HepG2 (cell line): ENCODE data around the gene STEAP2. TPM values are rescaled to one million over a fixed set of nuclear protein-coding genes. Genes with fewer than 3 reads are reported as not detected.

ENCODE experiments used
- ARHGAP35 ChIP-seq: sonication (generic); formaldehyde crosslinking; IDR thresholded peaks from 2 replicates; pipeline ENCODE4 v1.9.0; 2022; ENCODE audit warnings: mild to moderate bottlenecking, inconsistent platforms, moderate library complexity, missing genetic modification reagents, borderline replicate concordance
- CHD2 ChIP-seq: IDR thresholded peaks from 2 replicates; pipeline ENCODE4 v1.6.1; 2011; ENCODE audit warnings: low read depth, low read length, improper control_type of control experiment
- DR1 ChIP-seq: sonication (generic); formaldehyde crosslinking; IDR thresholded peaks from 2 replicates; pipeline ENCODE4 v1.8.0; 2021; ENCODE audit warnings: mild to moderate bottlenecking, missing genetic modification reagents, inconsistent platforms
- IRF9 ChIP-seq: sonication (generic); formaldehyde crosslinking; IDR thresholded peaks from 2 replicates; pipeline ENCODE4 v1.8.0; 2022; ENCODE audit warnings: missing genetic modification reagents, mild to moderate bottlenecking, borderline replicate concordance
- NFE2L2 ChIP-seq: fragments of 150-350 bp; IDR thresholded peaks from 2 replicates; pipeline ENCODE4 v1.6.1; 2014; ENCODE audit warnings: low read length
- PHB2 ChIP-seq: fragments of 450-650 bp; IDR thresholded peaks from 2 replicates; pipeline ENCODE4 v1.6.1; 2018; ENCODE audit not compliant: partially characterized antibody
- RARG ChIP-seq: sonication (generic); formaldehyde crosslinking; IDR thresholded peaks from 2 replicates; pipeline ENCODE4 v1.4.0; 2020; ENCODE audit warnings: low read depth, mild to moderate bottlenecking, missing genetic modification reagents
- RFX5 ChIP-seq: IDR thresholded peaks from 2 replicates; pipeline ENCODE4 v1.6.1; 2011; ENCODE audit warnings: low read depth, low read length, improper control_type of control experiment
- SMAD1 ChIP-seq: sonication (generic); formaldehyde crosslinking; IDR thresholded peaks from 2 replicates; pipeline ENCODE4 v1.4.0; 2020; ENCODE audit warnings: missing genetic modification reagents, low read depth, mild to moderate bottlenecking, borderline replicate concordance
- SRSF9 ChIP-seq: fragments of 200-400 bp; formaldehyde crosslinking; IDR thresholded peaks from 2 replicates; pipeline ENCODE4 v1.6.1; 2018; ENCODE audit warnings: borderline replicate concordance, mild to moderate bottlenecking, low read depth, low read length; ENCODE audit not compliant: insufficient read depth, poor library complexity, severe bottlenecking
- TCF7L2 ChIP-seq: IDR thresholded peaks from 2 replicates; pipeline ENCODE4 v1.6.1; 2011; ENCODE audit warnings: mild to moderate bottlenecking, low read depth, low read length, moderate library complexity
- UBTF ChIP-seq: sonication (generic); formaldehyde crosslinking; IDR thresholded peaks from 2 replicates; pipeline ENCODE4 v1.4.0; 2020; ENCODE audit warnings: mild to moderate bottlenecking, missing genetic modification reagents
- YEATS4 ChIP-seq: sonication (generic); formaldehyde crosslinking; IDR thresholded peaks from 2 replicates; pipeline ENCODE4 v1.4.0; 2020; ENCODE audit warnings: missing genetic modification reagents, borderline replicate concordance
- ZBTB43 ChIP-seq: sonication (generic); formaldehyde crosslinking; conservative IDR thresholded peaks from 2 replicates; pipeline ENCODE4 v1.4.0; 2020; ENCODE audit warnings: missing genetic modification reagents
- ZFP90 ChIP-seq: sonication (generic); formaldehyde crosslinking; IDR thresholded peaks from 2 replicates; pipeline ENCODE4 v1.8.0; 2022; ENCODE audit warnings: missing genetic modification reagents, mild to moderate bottlenecking, inconsistent platforms, borderline replicate concordance
- ZNF136 ChIP-seq: sonication (generic); formaldehyde crosslinking; IDR thresholded peaks from 2 replicates; pipeline ENCODE4 v1.8.1; 2022; ENCODE audit warnings: low read depth, mild to moderate bottlenecking, moderate library complexity, missing genetic modification reagents
- ZNF256 ChIP-seq: sonication (generic); formaldehyde crosslinking; conservative IDR thresholded peaks from 2 replicates; pipeline ENCODE4 v1.4.0; 2020; ENCODE audit warnings: missing genetic modification reagents
- ZNF546 ChIP-seq: sonication (generic); formaldehyde crosslinking; conservative IDR thresholded peaks from 2 replicates; pipeline ENCODE4 v1.8.1; 2023; ENCODE audit warnings: mild to moderate bottlenecking, missing genetic modification reagents
- ZNF549 ChIP-seq: sonication (generic); formaldehyde crosslinking; IDR thresholded peaks from 2 replicates; pipeline ENCODE4 v1.5.0; 2020; ENCODE audit warnings: missing genetic modification reagents
- polyA plus RNA-seq, 8 experiments: library from polyadenylated mRNA; depleted of rRNA in 3 of 8; stranded (reverse) in 7 of 8; unstranded in 1 of 8; fragments of >200 nt; fragmentation: Illumina TruSeq in 4 of 8; extraction: Trizol in 4 of 8; gene quantifications; 2 replicates each; pipeline versions ENCODE4 v1.2.1 to v1.2.3, GENCODE V29; 2011 to 2016; ENCODE audit warnings: low read depth in 4 of 8, missing spikeins in 1 of 8, mixed read lengths in 1 of 8; ENCODE audit not compliant: insufficient read depth in 1 of 8
- total RNA-seq, 5 experiments: library from RNA; depleted of rRNA; stranded (reverse); fragments of >200 nt; fragmentation: Illumina TruSeq; extraction: Trizol; gene quantifications; 2 replicates each; pipeline ENCODE4 v1.2.3, GENCODE V29; 2016; ENCODE audit warnings: low read depth in 1 of 5
- TF ChIP-seq, protein P1 (sequence below): sonication (generic); formaldehyde crosslinking; IDR thresholded peaks from 2 replicates; pipeline ENCODE4 v1.4.0; 2020; ENCODE audit warnings: missing genetic modification reagents
- TF ChIP-seq, protein P2 (sequence below): conservative IDR thresholded peaks from 2 replicates; pipeline ENCODE4 v1.6.1; 2018; ENCODE audit warnings: missing genetic modification reagents

The STEAP2 gene
- total and polyA plus RNA-seq, 2 of the 13 experiments (the other 11 are each of a cell fraction or from before 2014, with no cell fraction given), result 4.3 to 4.4 TPM

DNA sequence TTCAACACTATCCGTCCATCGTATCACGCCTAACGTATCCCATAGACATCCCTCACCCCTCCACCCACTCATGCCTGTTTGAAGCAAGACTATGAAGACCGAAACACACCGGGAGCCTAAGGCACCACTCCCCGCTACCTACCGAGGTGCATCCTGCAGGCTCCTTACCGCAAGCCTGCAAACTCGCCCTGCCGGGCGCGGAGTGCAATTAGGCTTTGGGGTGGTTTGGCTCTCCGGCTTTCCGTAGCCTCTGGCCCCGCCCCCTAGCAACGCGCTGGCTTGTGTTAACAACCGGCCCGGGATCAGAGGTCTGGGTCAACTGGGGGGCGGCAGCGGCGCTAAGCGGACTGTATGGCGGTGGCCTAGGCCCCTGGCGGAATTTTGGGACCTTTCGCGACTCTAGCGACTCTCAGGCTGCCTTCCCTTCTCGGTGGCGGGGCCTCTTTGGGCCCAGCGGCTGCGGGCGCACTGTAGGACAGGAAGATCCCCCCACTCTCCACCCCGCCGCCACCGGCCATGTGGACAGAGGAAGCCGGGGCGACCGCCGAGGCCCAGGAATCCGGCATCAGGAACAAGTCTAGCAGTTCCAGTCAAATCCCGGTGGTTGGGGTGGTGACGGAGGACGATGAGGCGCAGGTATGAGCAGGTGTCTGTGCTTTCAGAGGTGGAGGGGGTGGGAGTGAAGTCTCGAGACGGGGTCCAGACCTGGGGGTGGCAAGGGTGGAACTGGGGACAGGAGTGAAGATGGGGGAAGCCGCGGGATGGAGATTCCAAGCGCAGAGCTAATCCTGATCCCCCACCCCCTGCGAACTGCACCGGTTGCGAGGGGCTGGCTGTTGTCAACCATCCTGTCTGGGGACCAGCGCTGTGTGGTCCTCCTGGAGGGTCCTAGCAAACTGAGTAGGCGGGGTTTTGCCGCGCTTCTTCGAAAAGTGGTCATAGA is 33.6 kb downstream of the STEAP2 start, which contains the start of gene CFAP69 (continued):
- TF ChIP-seq NFE2L2 (no peak), YEATS4 (CRISPR knock-in tag) (peak; percentile 64; the same call in 1 of the 2 replicates), ZNF256 (CRISPR knock-in tag) (no peak), ARHGAP35 (peak; percentile 69; the same call in 1 of the 2 replicates), SRSF9 (no peak), UBTF (CRISPR knock-in tag) (peak; percentile 66; the same call in 1 of the 2 replicates), CHD2 (no peak), DR1 (no peak; the same call in 1 of the 2 replicates), ZNF549 (CRISPR knock-in tag) (no peak), RARG (CRISPR knock-in tag) (no peak), SMAD1 (CRISPR knock-in tag) (peak; percentile 70; the same call in 1 of the 2 replicates), ZNF546 (CRISPR knock-in tag) (no peak), ZNF136 (CRISPR knock-in tag) (0 out of 2 replicates have a peak, but pooled peaks have one; percentile 42), RFX5 (no peak), ZBTB43 (CRISPR knock-in tag) (no peak), PHB2 (no peak), IRF9 (CRISPR knock-in tag) (peak; percentile 58; the same call in 1 of the 2 replicates), ZFP90 (peak; percentile 65), TCF7L2 (no peak)
- TF ChIP-seq, protein P1, sequence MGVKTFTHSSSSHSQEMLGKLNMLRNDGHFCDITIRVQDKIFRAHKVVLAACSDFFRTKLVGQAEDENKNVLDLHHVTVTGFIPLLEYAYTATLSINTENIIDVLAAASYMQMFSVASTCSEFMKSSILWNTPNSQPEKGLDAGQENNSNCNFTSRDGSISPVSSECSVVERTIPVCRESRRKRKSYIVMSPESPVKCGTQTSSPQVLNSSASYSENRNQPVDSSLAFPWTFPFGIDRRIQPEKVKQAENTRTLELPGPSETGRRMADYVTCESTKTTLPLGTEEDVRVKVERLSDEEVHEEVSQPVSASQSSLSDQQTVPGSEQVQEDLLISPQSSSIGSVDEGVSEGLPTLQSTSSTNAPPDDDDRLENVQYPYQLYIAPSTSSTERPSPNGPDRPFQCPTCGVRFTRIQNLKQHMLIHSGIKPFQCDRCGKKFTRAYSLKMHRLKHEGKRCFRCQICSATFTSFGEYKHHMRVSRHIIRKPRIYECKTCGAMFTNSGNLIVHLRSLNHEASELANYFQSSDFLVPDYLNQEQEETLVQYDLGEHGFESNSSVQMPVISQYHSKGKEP (CRISPR knock-in tag), result no peak
- TF ChIP-seq, protein P2, sequence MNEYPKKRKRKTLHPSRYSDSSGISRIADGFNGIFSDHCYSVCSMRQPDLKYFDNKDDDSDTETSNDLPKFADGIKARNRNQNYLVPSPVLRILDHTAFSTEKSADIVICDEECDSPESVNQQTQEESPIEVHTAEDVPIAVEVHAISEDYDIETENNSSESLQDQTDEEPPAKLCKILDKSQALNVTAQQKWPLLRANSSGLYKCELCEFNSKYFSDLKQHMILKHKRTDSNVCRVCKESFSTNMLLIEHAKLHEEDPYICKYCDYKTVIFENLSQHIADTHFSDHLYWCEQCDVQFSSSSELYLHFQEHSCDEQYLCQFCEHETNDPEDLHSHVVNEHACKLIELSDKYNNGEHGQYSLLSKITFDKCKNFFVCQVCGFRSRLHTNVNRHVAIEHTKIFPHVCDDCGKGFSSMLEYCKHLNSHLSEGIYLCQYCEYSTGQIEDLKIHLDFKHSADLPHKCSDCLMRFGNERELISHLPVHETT, result peak; percentile 25; the same call in 1 of the 2 replicates
